Measurements from ENCODE around the gene UBE2G1. TPM values are rescaled to one million over a fixed set of nuclear protein-coding genes. Genes with fewer than 3 reads are reported as not detected.

The UBE2G1 gene
- total RNA-seq, 2 experiments from 2014 or later: 51.0 to 52.9 TPM

- Mint-ChIP-seq H3K36me3 (ENCODE audit: low read depth) (peaks cover 15% of the 10 kb centered on the region), H3K27me3 (no peaks in the 10 kb centered on the region), H3K9me3 (ENCODE audit: low read depth) (no peaks in the 10 kb centered on the region), H3K4me3 (no peak overlapping the region), H3K27ac (peak overlapping the region; percentile 19), H3K4me1 (no peaks in the 10 kb centered on the region)
- intact Hi-C loops (cut with DNase I, micrococcal nuclease): no loop called here
- ATAC-seq (no peak), DNase-seq (no peak)
- ChIA-PET CTCF (interaction anchor here (0.6 kb wide), 1 partner anchor 160 kb away, joined by 3 read pairs; no protein-coding TSS in a partner anchor), POLR2A (no interaction called here)
Observed at GRCh38 chr17:4221163-4221562, 145.3 kb downstream of the UBE2G1 start.

DNA sequence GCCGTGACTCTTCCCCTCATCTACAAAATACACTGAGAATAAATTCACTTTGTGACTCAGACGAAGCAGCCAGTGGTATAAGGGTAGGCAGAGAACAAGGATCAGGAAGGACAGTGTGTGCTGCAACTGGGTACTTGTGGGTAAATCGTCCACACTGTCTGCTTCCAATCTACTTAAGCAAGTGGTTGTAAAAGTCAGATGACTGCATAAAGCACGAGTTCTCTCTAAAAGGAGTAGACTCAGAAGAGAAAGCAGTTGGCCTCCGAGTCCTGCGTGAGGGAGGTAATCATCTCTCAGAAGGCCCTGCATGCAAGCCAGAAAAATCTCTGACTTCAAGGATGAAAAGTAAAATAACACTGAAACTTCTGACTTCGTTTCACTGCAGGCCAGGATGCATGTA is 145.8 kb downstream of the UBE2G1 start:
- Mint-ChIP-seq H3K27ac (no peak overlapping the region), H3K27me3 (no peaks in the 10 kb centered on the region), H3K4me3 (no peak overlapping the region), H3K36me3 (ENCODE audit: low read depth) (peaks cover 16% of the 10 kb centered on the region), H3K4me1 (peaks cover 1% of the 10 kb centered on the region), H3K9me3 (ENCODE audit: low read depth) (no peaks in the 10 kb centered on the region)
- intact Hi-C loops (cut with DNase I, micrococcal nuclease): no loop called here
- DNase-seq: no peak
- CTCF ChIA-PET: interaction anchor here (0.8 to 2.1 kb wide), 4 partner anchors 19 to 200 kb away, joined by 3 to 8 read pairs (median 4); no protein-coding TSS in a partner anchor
- ATAC-seq: no peak
- POLR2A ChIA-PET: no interaction called here

Other genes starting within 250 kb of the UBE2G1 start
- gene ZZEF1, start 223.6 kb downstream of the UBE2G1 start, total RNA-seq: 10 to 100 TPM; 29.4 to 32.5 TPM
- 10 to 100 TPM; 10.5 to 11.1 TPM for gene CYB5D2, start 223.5 kb downstream of the UBE2G1 start, total RNA-seq
- 10 to 100 TPM; 39.8 to 40.7 TPM for gene ANKFY1, start 102.7 kb downstream of the UBE2G1 start, total RNA-seq
- 1 to 10 TPM; 6.4 to 8.4 TPM for gene SPNS3, start 67.3 kb upstream of the UBE2G1 start, total RNA-seq
- under 1 TPM; 0.07 to 0.37 TPM for gene SPNS2, start 132.2 kb upstream of the UBE2G1 start, total RNA-seq
- 100 to 1,000 TPM in 1 of 2 experiments, 10 to 100 TPM in 1; 97.7 to 144 TPM for gene MYBBP1A, start 188.7 kb upstream of the UBE2G1 start, total RNA-seq
- not detected for gene GGT6, start 193.9 kb upstream of the UBE2G1 start, total RNA-seq
- not detected for gene SMTNL2, start 217.9 kb upstream of the UBE2G1 start, total RNA-seq